ENCODE results near the gene WDTC1.
"Not testable (repeated sequence)": the region's sequence is repeated elsewhere in the genome, so short reads cannot be mapped to it uniquely, and the experiment has no call there.

The WDTC1 gene

GRCh38 chr1:27234049-27234882 is at the start of gene WDTC1:
WDTC1 (plus strand) TSS chr1:27234632; CDS start chr1:27261055, 26,423 bp downstream.
- DNase-seq (ENCODE audit: insufficient read length, low spot score) (peak; percentile 95), FAIRE-seq (peak; percentile 90)

- DNase-seq (ENCODE audit: insufficient read length, low spot score); FAIRE-seq: not testable (repeated sequence)
Measured at GRCh38 chr1:27184665-27185064, 49.8 kb upstream of the WDTC1 start.

- no peak for DNase-seq (ENCODE audit: insufficient read length, low spot score)
- no peak for FAIRE-seq
Measured at GRCh38 chr1:27192039-27192529, 42.3 kb upstream of the WDTC1 start.

GRCh38 chr1:27193194-27193593 is 41.2 kb upstream of the WDTC1 start:
- FAIRE-seq (no peak), DNase-seq (ENCODE audit: insufficient read length, low spot score) (no peak)

- FAIRE-seq = no peak
Measured at GRCh38 chr1:27201295-27201694, 33.1 kb upstream of the WDTC1 start.

GRCh38 chr1:27203946-27204345 is 30.5 kb upstream of the WDTC1 start:
- no peak for DNase-seq (ENCODE audit: insufficient read length, low spot score)
- no peak for FAIRE-seq

More at GRCh38 chr1:27201295-27201694, 33.1 kb upstream of the WDTC1 start:
- DNase-seq (ENCODE audit: insufficient read length, low spot score) = no peak

- DNase-seq (ENCODE audit: insufficient read length, low spot score); FAIRE-seq: not testable (repeated sequence)
Measured at GRCh38 chr1:27207238-27207637, 27.2 kb upstream of the WDTC1 start.

GRCh38 chr1:27208143-27208850 is 26.1 kb upstream of the WDTC1 start:
- not testable (repeated sequence) for FAIRE-seq

GRCh38 chr1:27216466-27216865 is 18.0 kb upstream of the WDTC1 start:
- DNase-seq (ENCODE audit: insufficient read length, low spot score) (no peak), FAIRE-seq (no peak)

More at GRCh38 chr1:27208143-27208850, 26.1 kb upstream of the WDTC1 start:
- not testable (repeated sequence) for DNase-seq (ENCODE audit: insufficient read length, low spot score)

- FAIRE-seq (no peak), DNase-seq (ENCODE audit: insufficient read length, low spot score) (no peak)
Measured at GRCh38 chr1:27217401-27217800, 17.0 kb upstream of the WDTC1 start.

GRCh38 chr1:27218736-27219135 is 15.7 kb upstream of the WDTC1 start:
- FAIRE-seq = no peak
- no peak for DNase-seq (ENCODE audit: insufficient read length, low spot score)

- DNase-seq (ENCODE audit: insufficient read length, low spot score) (no peak), FAIRE-seq (no peak)
Measured at GRCh38 chr1:27220096-27220495, 14.3 kb upstream of the WDTC1 start.

GRCh38 chr1:27220702-27221497 is 13.5 kb upstream of the WDTC1 start:
- FAIRE-seq = not testable (repeated sequence)

GRCh38 chr1:27225621-27226020 is 8.8 kb upstream of the WDTC1 start:
- no peak for FAIRE-seq
- DNase-seq (ENCODE audit: insufficient read length, low spot score) = no peak

More at GRCh38 chr1:27220702-27221497, 13.5 kb upstream of the WDTC1 start:
- not testable (repeated sequence) for DNase-seq (ENCODE audit: insufficient read length, low spot score)

GRCh38 chr1:27227765-27228164 is 6.7 kb upstream of the WDTC1 start:
- DNase-seq (ENCODE audit: insufficient read length, low spot score) (no peak), FAIRE-seq (no peak)

GRCh38 chr1:27233667-27234048 is 774 bp upstream of the WDTC1 start:
- no peak for DNase-seq (ENCODE audit: insufficient read length, low spot score)
- no peak for FAIRE-seq

GRCh38 chr1:27235827-27236226 is 1.4 kb downstream of the WDTC1 start:
- DNase-seq (ENCODE audit: insufficient read length, low spot score) (no peak), FAIRE-seq (no peak)

GRCh38 chr1:27237112-27237511 is 2.7 kb downstream of the WDTC1 start:
- FAIRE-seq (no peak), DNase-seq (ENCODE audit: insufficient read length, low spot score) (no peak)

- no peak for DNase-seq (ENCODE audit: insufficient read length, low spot score)
Measured at GRCh38 chr1:27238032-27238431, 3.6 kb downstream of the WDTC1 start.

GRCh38 chr1:27241677-27242076 is 7.2 kb downstream of the WDTC1 start:
- no peak for DNase-seq (ENCODE audit: insufficient read length, low spot score)

More at GRCh38 chr1:27238032-27238431, 3.6 kb downstream of the WDTC1 start:
- no peak for FAIRE-seq

GRCh38 chr1:27243665-27244064 is 9.2 kb downstream of the WDTC1 start:
- FAIRE-seq; DNase-seq (ENCODE audit: insufficient read length, low spot score): not testable (repeated sequence)

More at GRCh38 chr1:27241677-27242076, 7.2 kb downstream of the WDTC1 start:
- no peak for FAIRE-seq
